ENCODE measurements around the gene BMERB1. TPM values are rescaled to one million over a fixed set of nuclear protein-coding genes. Genes with fewer than 3 reads are reported as not detected.

The BMERB1 gene
- total RNA-seq, 1 experiment from 2014 or later = 80.0 TPM

- in situ Hi-C loops (cut with HindIII; ENCODE audit: low pct_unique_long_range_greater_than_20kb, low sequenced_read_pairs) (no loop called here), intact Hi-C loops (cut with micrococcal nuclease; ENCODE audit: unreplicated experiment) (loop anchor here (10.0 kb wide), 1 partner anchor 59 kb away; no protein-coding TSS in a partner anchor)
- no peaks in the 10 kb centered on the region for H3K4me1 ChIP-seq (ENCODE audit: control insufficient read depth, insufficient read depth, low read length)
- BruUV-seq (replicated peaks) = no TSS peak
- no peaks in the 10 kb centered on the region for H3K27me3 ChIP-seq (ENCODE audit: control insufficient read depth, insufficient read depth, low read length)
- H3K4me3 ChIP-seq (ENCODE audit: low read depth in 2 of 2, low read length in 2 of 2) = no peak overlapping the region
- DNase-seq (ENCODE audit: low read depth, low spot score) (no peak), ATAC-seq (no peak)
- no peak overlapping the region for H3K27ac ChIP-seq (ENCODE audit: low read length)
- no peaks in the 10 kb centered on the region for H3K36me3 ChIP-seq (ENCODE audit: control insufficient read depth, insufficient read depth, low read length)
- CTCF ChIA-PET = no interaction called here
- TF ChIP-seq REST (IDR thresholded peaks at IDR 0.05; ENCODE audit: insufficient read depth in 1 of 2, low read depth in 2 of 2, low read length in 1 of 2) (no peak), TCF7L2 (IDR thresholded peaks at IDR 0.05; ENCODE audit: low read depth, low read length) (no peak), POLR2AphosphoS5 (IDR thresholded peaks at IDR 0.05; ENCODE audit: low read depth, low read length) (no peak), SIN3A (IDR thresholded peaks at IDR 0.05; ENCODE audit: borderline replicate concordance, insufficient read depth, low read depth, low read length) (no peak)
- TF ChIP-seq, protein P1, sequence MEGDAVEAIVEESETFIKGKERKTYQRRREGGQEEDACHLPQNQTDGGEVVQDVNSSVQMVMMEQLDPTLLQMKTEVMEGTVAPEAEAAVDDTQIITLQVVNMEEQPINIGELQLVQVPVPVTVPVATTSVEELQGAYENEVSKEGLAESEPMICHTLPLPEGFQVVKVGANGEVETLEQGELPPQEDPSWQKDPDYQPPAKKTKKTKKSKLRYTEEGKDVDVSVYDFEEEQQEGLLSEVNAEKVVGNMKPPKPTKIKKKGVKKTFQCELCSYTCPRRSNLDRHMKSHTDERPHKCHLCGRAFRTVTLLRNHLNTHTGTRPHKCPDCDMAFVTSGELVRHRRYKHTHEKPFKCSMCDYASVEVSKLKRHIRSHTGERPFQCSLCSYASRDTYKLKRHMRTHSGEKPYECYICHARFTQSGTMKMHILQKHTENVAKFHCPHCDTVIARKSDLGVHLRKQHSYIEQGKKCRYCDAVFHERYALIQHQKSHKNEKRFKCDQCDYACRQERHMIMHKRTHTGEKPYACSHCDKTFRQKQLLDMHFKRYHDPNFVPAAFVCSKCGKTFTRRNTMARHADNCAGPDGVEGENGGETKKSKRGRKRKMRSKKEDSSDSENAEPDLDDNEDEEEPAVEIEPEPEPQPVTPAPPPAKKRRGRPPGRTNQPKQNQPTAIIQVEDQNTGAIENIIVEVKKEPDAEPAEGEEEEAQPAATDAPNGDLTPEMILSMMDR (IDR thresholded peaks at IDR 0.05) = no peak
- POLR2A ChIA-PET = interaction anchor here (0.6 kb wide), 1 partner anchor 42 kb away, joined by 3 read pairs; no protein-coding TSS in a partner anchor
- H3K9me3 ChIP-seq (ENCODE audit: control insufficient read depth, insufficient read depth, low read depth, low read length) = no peaks in the 10 kb centered on the region
These were observed 8.5 kb upstream of the BMERB1 start for GRCh38 chr16:15425861-15426260.

DNA sequence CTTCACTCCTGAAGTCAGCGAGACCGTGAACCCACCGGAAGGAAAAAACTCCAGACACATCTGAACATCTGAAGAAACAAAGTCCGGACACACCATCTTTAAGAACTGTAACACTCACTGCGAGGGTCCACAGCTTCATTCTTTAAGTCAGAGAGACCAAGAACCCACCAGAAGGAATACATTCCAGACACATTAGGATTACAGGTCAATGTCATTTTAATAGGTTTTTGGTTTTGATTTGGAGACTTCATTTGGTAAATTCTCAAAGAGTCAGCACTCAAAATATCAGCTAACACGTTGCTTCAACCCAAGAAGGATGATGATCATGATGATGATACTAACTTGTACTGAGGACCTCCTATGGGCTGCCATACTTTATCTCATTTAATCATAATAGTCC lies 7.6 kb upstream of the BMERB1 start:
- DNase-seq (ENCODE audit: low read depth, low spot score) = no peak
- Histone ChIP-seq H3K27ac (ENCODE audit: low read length) (no peak overlapping the region), H3K9me3 (ENCODE audit: control insufficient read depth, insufficient read depth, low read depth, low read length) (no peaks in the 10 kb centered on the region), H3K36me3 (ENCODE audit: control insufficient read depth, insufficient read depth, low read length) (no peaks in the 10 kb centered on the region), H3K27me3 (ENCODE audit: control insufficient read depth, insufficient read depth, low read length) (no peaks in the 10 kb centered on the region), H3K4me3 (ENCODE audit: low read depth in 2 of 2, low read length in 2 of 2) (no peak overlapping the region), H3K4me1 (ENCODE audit: control insufficient read depth, insufficient read depth, low read length) (no peaks in the 10 kb centered on the region)
- TF ChIP-seq POLR2AphosphoS5 (IDR thresholded peaks at IDR 0.05; ENCODE audit: low read depth, low read length) = no peak
- TF ChIP-seq, protein P1 (IDR thresholded peaks at IDR 0.05) = no peak
- TF ChIP-seq TCF7L2 (IDR thresholded peaks at IDR 0.05; ENCODE audit: low read depth, low read length) = no peak
- TF ChIP-seq SIN3A (IDR thresholded peaks at IDR 0.05; ENCODE audit: borderline replicate concordance, insufficient read depth, low read depth, low read length) = no peak
- TF ChIP-seq REST (IDR thresholded peaks at IDR 0.05; ENCODE audit: insufficient read depth in 1 of 2, low read depth in 2 of 2, low read length in 1 of 2) = no peak
- in situ Hi-C loops (cut with HindIII; ENCODE audit: low pct_unique_long_range_greater_than_20kb, low sequenced_read_pairs) = no loop called here
- POLR2A ChIA-PET = no interaction called here
- intact Hi-C loops (cut with micrococcal nuclease; ENCODE audit: unreplicated experiment) = loop anchor here (10.0 kb wide), 1 partner anchor 58 kb away; no protein-coding TSS in a partner anchor
- ATAC-seq = no peak
- BruUV-seq (replicated peaks) = no TSS peak
- CTCF ChIA-PET = no interaction called here
